GM12878 (cell line): ENCODE measurements around the gene ANKRD60. TPM values are rescaled to one million over a fixed set of nuclear protein-coding genes. Genes with fewer than 3 reads are reported as not detected.

Source experiments
- CBFB ChIP-seq: IDR thresholded peaks from 2 replicates; pipeline ENCODE4 v1.6.1; 2016; ENCODE audit warnings: antibody characterized with exemption, low read depth
- CBX5 ChIP-seq: sonication (generic); IDR thresholded peaks from 2 replicates; pipeline ENCODE4 v1.6.1; 2016; ENCODE audit warnings: low read depth, moderate library complexity, mild to moderate bottlenecking, inconsistent platforms
- E2F4 ChIP-seq: IDR thresholded peaks from 2 replicates; pipeline ENCODE4 v1.6.1; 2012; ENCODE audit warnings: low read depth, low read length, improper control_type of control experiment
- E2F8 ChIP-seq: fragments of 450-650 bp; IDR thresholded peaks from 2 replicates; pipeline ENCODE4 v1.6.1; 2018; ENCODE audit warnings: mild to moderate bottlenecking, low read depth, moderate library complexity; ENCODE audit not compliant: partially characterized antibody
- ETV6 ChIP-seq, 2 experiments: fragments of 450-650 bp in 1 of 2; IDR thresholded peaks in 1 of 2; conservative IDR thresholded peaks in 1 of 2; 2 replicates each; pipeline ENCODE4 v1.6.1; 2014; ENCODE audit warnings: antibody characterized with exemption in 1 of 2, borderline replicate concordance in 1 of 2, low read depth in 1 of 2, mild to moderate bottlenecking in 1 of 2, moderate library complexity in 1 of 2
- HSF1 ChIP-seq: fragments of 150-350 bp; IDR thresholded peaks from 2 replicates; pipeline ENCODE4 v1.6.1; 2014; ENCODE audit warnings: mild to moderate bottlenecking, low read depth, low read length
- NKRF ChIP-seq: fragments of 450-650 bp; conservative IDR thresholded peaks from 2 replicates; pipeline ENCODE4 v1.6.1; 2017; ENCODE audit warnings: mild to moderate bottlenecking, moderate library complexity
- RELB ChIP-seq: fragments of 450-650 bp; IDR thresholded peaks from 2 replicates; pipeline ENCODE4 v1.6.1; 2017; ENCODE audit warnings: low read depth, mild to moderate bottlenecking, moderate library complexity
- REST ChIP-seq: IDR thresholded peaks from 2 replicates; pipeline ENCODE4 v1.6.1; 2012; ENCODE audit warnings: mild to moderate bottlenecking, low read depth, low read length
- WRNIP1 ChIP-seq: IDR thresholded peaks from 2 replicates; pipeline ENCODE4 v1.6.1; 2011; ENCODE audit warnings: low read depth, low read length, improper control_type of control experiment, borderline replicate concordance
- ZNF207 ChIP-seq: fragments of 450-650 bp; IDR thresholded peaks from 2 replicates; pipeline ENCODE4 v1.6.1; 2014; ENCODE audit warnings: antibody characterized with exemption, mild to moderate bottlenecking, borderline replicate concordance
- ZNF24 ChIP-seq: fragments of 450-650 bp; IDR thresholded peaks from 2 replicates; pipeline ENCODE4 v1.6.1; 2017; ENCODE audit warnings: antibody characterized with exemption, mild to moderate bottlenecking
- polyA plus RNA-seq, 11 experiments: library from polyadenylated mRNA; depleted of rRNA in 4 of 11; unstranded in 6 of 11; stranded (reverse) in 5 of 11; fragments of >200 nt; fragmentation: Nextera tagmentation in 4 of 11; fragmentation: Illumina TruSeq in 1 of 11; extraction: Ambion mirVana in 4 of 11; extraction: Trizol in 1 of 11; gene quantifications; 1 replicate in 1 of 11; 2 replicates in 10 of 11; pipeline versions ENCODE4 v1.2.1 to v1.2.3, GENCODE V29; 2011 to 2016; ENCODE audit warnings: inconsistent platforms in 2 of 11, missing spikeins in 2 of 11, low read depth in 1 of 11
- total RNA-seq, 4 experiments: library from RNA; depleted of rRNA in 3 of 4; stranded (reverse); fragments of >200 nt in 3 of 4; fragmentation: Illumina TruSeq in 1 of 4; extraction: Trizol in 1 of 4; gene quantifications; 2 replicates each; pipeline versions ENCODE4 v1.2.1 to v1.2.3, GENCODE V29; 2013 to 2021

ANKRD60 gene
- total and polyA plus RNA-seq, 10 of the 15 experiments (the other 5 are each of a cell fraction or from before 2014, with no cell fraction given), result not detected

GRCh38 chr20:58208944-58209343, 19.5 kb downstream of the ANKRD60 start (continued):
- TF ChIP-seq HSF1 (no peak), WRNIP1 (no peak), ETV6 (conservative IDR thresholded peaks at IDR 0.05 in 1 of 2, IDR thresholded peaks at IDR 0.05 in 1 of 2; ENCODE audit: borderline replicate concordance in 1 of 2, low read depth in 1 of 2) (no peak), REST (no peak), NKRF (no peak), CBX5 (no peak), ZNF207 (no peak), CBFB (no peak), E2F8 (no peak), ZNF24 (no peak), RELB (no peak), E2F4 (no peak)
- TF ChIP-seq, all 136 proteins: peak for 0
